ENCODE measurements around the gene AHSG. TPM values are rescaled to one million over a fixed set of nuclear protein-coding genes. Genes with fewer than 3 reads are reported as not detected.

Gene AHSG
- total and polyA plus RNA-seq, 10 of the 15 experiments (the other 5 are each of a cell fraction or from before 2014, with no cell fraction given): 0.06 to 0.90 (median 0.15) TPM; not detected in 7

DNA sequence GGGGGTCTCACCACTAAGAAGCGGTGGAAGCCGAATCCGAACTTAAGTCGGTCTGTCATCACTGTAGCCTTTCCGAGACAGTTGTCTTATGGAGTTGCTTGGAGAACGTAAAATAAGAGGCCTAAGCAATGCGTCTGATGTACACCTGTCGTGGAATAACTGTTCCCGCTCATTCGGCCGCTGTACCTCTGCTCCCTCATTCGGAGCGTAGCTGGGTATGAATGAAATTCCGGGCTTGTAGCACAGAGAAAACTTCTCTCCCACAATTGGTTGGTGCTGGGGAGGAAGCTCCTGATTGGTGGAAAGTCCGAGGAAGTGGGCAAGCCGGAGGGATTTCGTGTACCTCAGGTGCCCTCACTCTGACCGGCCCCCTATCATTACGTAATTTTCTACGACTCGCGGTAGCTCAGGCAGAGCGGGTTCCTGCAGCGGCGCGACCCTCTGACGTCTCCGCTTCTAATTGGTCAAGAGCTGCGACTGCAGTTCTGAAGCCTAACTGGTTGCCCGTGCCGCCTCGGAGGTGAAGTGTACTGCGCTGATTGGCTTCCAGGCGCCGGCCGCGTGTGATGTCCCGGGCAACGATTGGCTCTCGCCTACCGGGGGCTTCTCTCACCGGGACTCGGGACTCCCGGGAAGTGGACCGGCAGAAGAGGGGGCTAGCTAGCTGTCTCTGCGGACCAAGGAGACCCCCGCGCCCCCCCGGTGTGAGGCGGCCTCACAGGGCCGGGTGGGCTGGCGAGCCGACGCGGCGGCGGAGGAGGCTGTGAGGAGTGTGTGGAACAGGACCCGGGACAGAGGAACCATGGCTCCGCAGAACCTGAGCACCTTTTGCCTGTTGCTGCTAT, 42.5 kb upstream of the AHSG start, which contains the start of gene DNAJB11:
Gene DNAJB11 (plus strand): TSS at position 625 of the 845 bp plus-strand sequence. CDS start 178 bp downstream, at position 803.
- H3K27ac ChIP-seq (ENCODE audit: control insufficient read depth, insufficient read depth): peak within 1 kb of the TSS; percentile 85
- in situ Hi-C loops (cut with MboI): no loop called here
- H3K9ac ChIP-seq (ENCODE audit: control insufficient read depth, insufficient read depth, low read length): peak within 1 kb of the TSS; percentile 89
- peaks cover 60% of the 10 kb centered on the region for H3K79me2 ChIP-seq (ENCODE audit: control insufficient read depth, insufficient read depth, low read length)
- POLR2A ChIA-PET: interaction anchor here (0.6 to 2.9 kb wide), 17 partner anchors 14 to 627 kb away, joined by 3 to 20 read pairs (median 4); partner anchors contain the start of genes EIF4A2 and RFC4
- peaks cover 10% of the 10 kb centered on the region for H3K4me1 ChIP-seq (ENCODE audit: control insufficient read depth, insufficient read depth, low read length)
- no peaks in the 10 kb centered on the region for H3K9me3 ChIP-seq (replicated peaks; ENCODE audit: control insufficient read depth, insufficient read depth, low read length)
- CTCF ChIA-PET: interaction anchor here (0.7 to 1.9 kb wide), 11 partner anchors 30 to 627 kb away, joined by 3 to 18 read pairs (median 4); no protein-coding TSS in a partner anchor
- FAIRE-seq (peak; percentile 100), ATAC-seq (peak; percentile 90), DNase-seq (ENCODE audit: low read depth, low spot score) (peak; percentile 98)
- H4K20me1 ChIP-seq (ENCODE audit: control insufficient read depth, insufficient read depth): no peaks in the 10 kb centered on the region
- H3K4me3 ChIP-seq: peak within 1 kb of the TSS; percentile 90
- WGBS (ENCODE audit: insufficient coverage, insufficient replicate concordance, low lambda C conversion rate, missing lambda C conversion rate): under 1% methylated on average over 59 of the region's 59 CpGs
- intact Hi-C loops (cut with micrococcal nuclease; ENCODE audit: unreplicated experiment): loop anchor here (2.0 to 5.0 kb wide), 2 partner anchors 212 to 633 kb away; partner anchors contain the start of genes EIF4A2 and TRA2B
- H2AFZ ChIP-seq (ENCODE audit: control insufficient read depth, low read depth, low read length): peak within 1 kb of the TSS; percentile 84
- no TSS peak for BruUV-seq (replicated peaks)
- H3K36me3 ChIP-seq (ENCODE audit: control insufficient read depth in 2 of 2, insufficient read depth in 2 of 2, low read length in 1 of 2): peaks cover 0 to 9% of the 10 kb centered on the region in 2 experiments; a peak in 3 of 4 replicates
- no peaks in the 10 kb centered on the region for H3K27me3 ChIP-seq (replicated peaks in 1 of 2; ENCODE audit: control insufficient read depth in 2 of 2, insufficient read depth in 2 of 2, low read length in 1 of 2)
- SMC1A ChIA-PET (ENCODE audit: uncharacterized antibody, unreplicated experiment): interaction anchor here (0.7 to 3.8 kb wide), 15 partner anchors 9 to 632 kb away, joined by 3 to 23 read pairs (median 3); partner anchors contain the start of gene RFC4
- peak within 1 kb of the TSS; percentile 81 for H3K4me2 ChIP-seq (ENCODE audit: control insufficient read depth, insufficient read depth)
- RAD21 ChIA-PET (ENCODE audit: unreplicated experiment): interaction anchor here (0.6 to 2.5 kb wide), 9 partner anchors 31 to 588 kb away, joined by 3 to 21 read pairs (median 4); partner anchors contain the start of gene EIF4A2
- TF ChIP-seq, protein P1, sequence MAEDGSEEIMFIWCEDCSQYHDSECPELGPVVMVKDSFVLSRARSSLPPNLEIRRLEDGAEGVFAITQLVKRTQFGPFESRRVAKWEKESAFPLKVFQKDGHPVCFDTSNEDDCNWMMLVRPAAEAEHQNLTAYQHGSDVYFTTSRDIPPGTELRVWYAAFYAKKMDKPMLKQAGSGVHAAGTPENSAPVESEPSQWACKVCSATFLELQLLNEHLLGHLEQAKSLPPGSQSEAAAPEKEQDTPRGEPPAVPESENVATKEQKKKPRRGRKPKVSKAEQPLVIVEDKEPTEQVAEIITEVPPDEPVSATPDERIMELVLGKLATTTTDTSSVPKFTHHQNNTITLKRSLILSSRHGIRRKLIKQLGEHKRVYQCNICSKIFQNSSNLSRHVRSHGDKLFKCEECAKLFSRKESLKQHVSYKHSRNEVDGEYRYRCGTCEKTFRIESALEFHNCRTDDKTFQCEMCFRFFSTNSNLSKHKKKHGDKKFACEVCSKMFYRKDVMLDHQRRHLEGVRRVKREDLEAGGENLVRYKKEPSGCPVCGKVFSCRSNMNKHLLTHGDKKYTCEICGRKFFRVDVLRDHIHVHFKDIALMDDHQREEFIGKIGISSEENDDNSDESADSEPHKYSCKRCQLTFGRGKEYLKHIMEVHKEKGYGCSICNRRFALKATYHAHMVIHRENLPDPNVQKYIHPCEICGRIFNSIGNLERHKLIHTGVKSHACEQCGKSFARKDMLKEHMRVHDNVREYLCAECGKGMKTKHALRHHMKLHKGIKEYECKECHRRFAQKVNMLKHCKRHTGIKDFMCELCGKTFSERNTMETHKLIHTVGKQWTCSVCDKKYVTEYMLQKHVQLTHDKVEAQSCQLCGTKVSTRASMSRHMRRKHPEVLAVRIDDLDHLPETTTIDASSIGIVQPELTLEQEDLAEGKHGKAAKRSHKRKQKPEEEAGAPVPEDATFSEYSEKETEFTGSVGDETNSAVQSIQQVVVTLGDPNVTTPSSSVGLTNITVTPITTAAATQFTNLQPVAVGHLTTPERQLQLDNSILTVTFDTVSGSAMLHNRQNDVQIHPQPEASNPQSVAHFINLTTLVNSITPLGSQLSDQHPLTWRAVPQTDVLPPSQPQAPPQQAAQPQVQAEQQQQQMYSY (CRISPR knock-in tag; IDR thresholded peaks at IDR 0.05): no peak
- TF ChIP-seq BHLHE40 (IDR thresholded peaks at IDR 0.05; ENCODE audit: borderline replicate concordance in 1 of 2, low read depth in 2 of 2, low read length in 1 of 2) (peak; percentile 61 to 83; a peak in 2 of 4 replicates), CBX3 (IDR thresholded peaks at IDR 0.05; ENCODE audit: borderline replicate concordance, low read depth) (no peak), JUND (IDR thresholded peaks at IDR 0.05; ENCODE audit: low read depth, low read length) (no peak), JUNB (IDR thresholded peaks at IDR 0.05) (no peak)
- TF ChIP-seq, protein P2, sequence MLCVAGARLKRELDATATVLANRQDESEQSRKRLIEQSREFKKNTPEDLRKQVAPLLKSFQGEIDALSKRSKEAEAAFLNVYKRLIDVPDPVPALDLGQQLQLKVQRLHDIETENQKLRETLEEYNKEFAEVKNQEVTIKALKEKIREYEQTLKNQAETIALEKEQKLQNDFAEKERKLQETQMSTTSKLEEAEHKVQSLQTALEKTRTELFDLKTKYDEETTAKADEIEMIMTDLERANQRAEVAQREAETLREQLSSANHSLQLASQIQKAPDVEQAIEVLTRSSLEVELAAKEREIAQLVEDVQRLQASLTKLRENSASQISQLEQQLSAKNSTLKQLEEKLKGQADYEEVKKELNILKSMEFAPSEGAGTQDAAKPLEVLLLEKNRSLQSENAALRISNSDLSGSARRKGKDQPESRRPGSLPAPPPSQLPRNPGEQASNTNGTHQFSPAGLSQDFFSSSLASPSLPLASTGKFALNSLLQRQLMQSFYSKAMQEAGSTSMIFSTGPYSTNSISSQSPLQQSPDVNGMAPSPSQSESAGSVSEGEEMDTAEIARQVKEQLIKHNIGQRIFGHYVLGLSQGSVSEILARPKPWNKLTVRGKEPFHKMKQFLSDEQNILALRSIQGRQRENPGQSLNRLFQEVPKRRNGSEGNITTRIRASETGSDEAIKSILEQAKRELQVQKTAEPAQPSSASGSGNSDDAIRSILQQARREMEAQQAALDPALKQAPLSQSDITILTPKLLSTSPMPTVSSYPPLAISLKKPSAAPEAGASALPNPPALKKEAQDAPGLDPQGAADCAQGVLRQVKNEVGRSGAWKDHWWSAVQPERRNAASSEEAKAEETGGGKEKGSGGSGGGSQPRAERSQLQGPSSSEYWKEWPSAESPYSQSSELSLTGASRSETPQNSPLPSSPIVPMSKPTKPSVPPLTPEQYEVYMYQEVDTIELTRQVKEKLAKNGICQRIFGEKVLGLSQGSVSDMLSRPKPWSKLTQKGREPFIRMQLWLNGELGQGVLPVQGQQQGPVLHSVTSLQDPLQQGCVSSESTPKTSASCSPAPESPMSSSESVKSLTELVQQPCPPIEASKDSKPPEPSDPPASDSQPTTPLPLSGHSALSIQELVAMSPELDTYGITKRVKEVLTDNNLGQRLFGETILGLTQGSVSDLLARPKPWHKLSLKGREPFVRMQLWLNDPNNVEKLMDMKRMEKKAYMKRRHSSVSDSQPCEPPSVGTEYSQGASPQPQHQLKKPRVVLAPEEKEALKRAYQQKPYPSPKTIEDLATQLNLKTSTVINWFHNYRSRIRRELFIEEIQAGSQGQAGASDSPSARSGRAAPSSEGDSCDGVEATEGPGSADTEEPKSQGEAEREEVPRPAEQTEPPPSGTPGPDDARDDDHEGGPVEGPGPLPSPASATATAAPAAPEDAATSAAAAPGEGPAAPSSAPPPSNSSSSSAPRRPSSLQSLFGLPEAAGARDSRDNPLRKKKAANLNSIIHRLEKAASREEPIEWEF (IDR thresholded peaks at IDR 0.05; ENCODE audit: insufficient replicate concordance, low read depth, low read length): no peak
- TF ChIP-seq, protein P3, sequence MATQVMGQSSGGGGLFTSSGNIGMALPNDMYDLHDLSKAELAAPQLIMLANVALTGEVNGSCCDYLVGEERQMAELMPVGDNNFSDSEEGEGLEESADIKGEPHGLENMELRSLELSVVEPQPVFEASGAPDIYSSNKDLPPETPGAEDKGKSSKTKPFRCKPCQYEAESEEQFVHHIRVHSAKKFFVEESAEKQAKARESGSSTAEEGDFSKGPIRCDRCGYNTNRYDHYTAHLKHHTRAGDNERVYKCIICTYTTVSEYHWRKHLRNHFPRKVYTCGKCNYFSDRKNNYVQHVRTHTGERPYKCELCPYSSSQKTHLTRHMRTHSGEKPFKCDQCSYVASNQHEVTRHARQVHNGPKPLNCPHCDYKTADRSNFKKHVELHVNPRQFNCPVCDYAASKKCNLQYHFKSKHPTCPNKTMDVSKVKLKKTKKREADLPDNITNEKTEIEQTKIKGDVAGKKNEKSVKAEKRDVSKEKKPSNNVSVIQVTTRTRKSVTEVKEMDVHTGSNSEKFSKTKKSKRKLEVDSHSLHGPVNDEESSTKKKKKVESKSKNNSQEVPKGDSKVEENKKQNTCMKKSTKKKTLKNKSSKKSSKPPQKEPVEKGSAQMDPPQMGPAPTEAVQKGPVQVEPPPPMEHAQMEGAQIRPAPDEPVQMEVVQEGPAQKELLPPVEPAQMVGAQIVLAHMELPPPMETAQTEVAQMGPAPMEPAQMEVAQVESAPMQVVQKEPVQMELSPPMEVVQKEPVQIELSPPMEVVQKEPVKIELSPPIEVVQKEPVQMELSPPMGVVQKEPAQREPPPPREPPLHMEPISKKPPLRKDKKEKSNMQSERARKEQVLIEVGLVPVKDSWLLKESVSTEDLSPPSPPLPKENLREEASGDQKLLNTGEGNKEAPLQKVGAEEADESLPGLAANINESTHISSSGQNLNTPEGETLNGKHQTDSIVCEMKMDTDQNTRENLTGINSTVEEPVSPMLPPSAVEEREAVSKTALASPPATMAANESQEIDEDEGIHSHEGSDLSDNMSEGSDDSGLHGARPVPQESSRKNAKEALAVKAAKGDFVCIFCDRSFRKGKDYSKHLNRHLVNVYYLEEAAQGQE (IDR thresholded peaks at IDR 0.05; ENCODE audit: low read depth, low read length): peak; percentile 51; the same call in 1 of the 2 replicates
